Lung (tissue), 12 donors: ENCODE data around the gene CDK3. TPM values are rescaled to one million over a fixed set of nuclear protein-coding genes. Genes with fewer than 3 reads are reported as not detected.
"Not testable (repeated sequence)": the region's sequence is repeated elsewhere in the genome, so short reads cannot be mapped to it uniquely, and the experiment has no call there.

Experiments
- ATAC-seq: fragments of 200-7000 bp; cut with Tn5 transposase; one replicate; pipeline ENCODE4 v1.9.1; 2020; ENCODE audit warnings: moderate number of reproducible peaks; ENCODE audit not compliant: insufficient read depth, low FRiP score
- DNase-seq, 3 donors: peaks; one replicate each; pipeline ENCODE4 v3.0.0-alpha.2; 2013 to 2017
- H3K27ac ChIP-seq, 2 donors: one replicate each; pipeline ENCODE4 v1.5.1; 2013; ENCODE audit warnings: mild to moderate bottlenecking in 2 of 2, moderate library complexity in 2 of 2, control low read depth in 1 of 2, inconsistent platforms in 1 of 2, low read depth in 1 of 2, low read length in 1 of 2
- H3K27me3 ChIP-seq, 3 donors: one replicate each; pipeline ENCODE4 v1.5.1; 2013; ENCODE audit warnings: low read length in 2 of 3; ENCODE audit not compliant: control insufficient read depth in 3 of 3, insufficient read depth in 3 of 3
- H3K36me3 ChIP-seq, 4 donors: one replicate each; pipeline ENCODE4 v1.5.1; 2013; ENCODE audit warnings: low read length in 4 of 4, mild to moderate bottlenecking in 1 of 4, moderate library complexity in 1 of 4; ENCODE audit not compliant: control insufficient read depth in 4 of 4, insufficient read depth in 4 of 4
- H3K4me1 ChIP-seq, 5 donors: one replicate each; pipeline ENCODE4 v1.5.1; 2013; ENCODE audit warnings: low read length in 5 of 5, mild to moderate bottlenecking in 2 of 5, moderate library complexity in 1 of 5; ENCODE audit not compliant: control insufficient read depth in 5 of 5, insufficient read depth in 5 of 5
- H3K4me3 ChIP-seq: one replicate; pipeline ENCODE4 v1.5.1; 2013; ENCODE audit warnings: mild to moderate bottlenecking, control low read depth, moderate library complexity
- H3K9ac ChIP-seq, 2 donors: one replicate each; pipeline ENCODE4 v1.5.1; 2013; ENCODE audit warnings: low read length in 2 of 2, control low read depth in 1 of 2; ENCODE audit not compliant: insufficient read depth in 1 of 2
- H3K9me3 ChIP-seq, 4 donors: one replicate each; pipeline ENCODE4 v1.5.1; 2013; ENCODE audit warnings: low read length in 3 of 4, mild to moderate bottlenecking in 1 of 4, moderate library complexity in 1 of 4; ENCODE audit not compliant: control insufficient read depth in 4 of 4, insufficient read depth in 3 of 4
- WGBS, 2 donors: extraction: QIAGEN DNeasy Blood & Tissue Kit; methylation state at CpG; one replicate each; pipeline ENCODE4 v1.1.7; 2013; 5-methylcytosine and 5-hydroxymethylcytosine counted together
- polyA plus RNA-seq, 2 donors: library from polyadenylated mRNA; stranded (reverse); fragments of 200-250 nt; gene quantifications; one replicate each; pipeline ENCODE4 v1.2.1, GENCODE V29; 2013
- total RNA-seq, 2 donors: library from RNA; depleted of rRNA in 1 of 2; stranded (reverse); fragments of >200 nt in 1 of 2; gene quantifications; one replicate each; pipeline ENCODE4 v1.2.1, GENCODE V29; 2014 to 2021
- TF ChIP-seq, protein P1 (sequence below): IDR thresholded peaks from 2 replicates; pipeline ENCODE4 v1.5.1; 2012; ENCODE audit warnings: mild to moderate bottlenecking; ENCODE audit errors: control extremely low read depth, extremely low read depth
- donor health status: control.
- donor health status: control.
- donor health status: Bipolar disorder and iron deficiency.
- donor health status: healthy.
- donor health status: DM: yes; HTN: yes; CAD: no.

The CDK3 gene
- total and polyA plus RNA-seq, 4 donors, result 7.3 to 15.7 (median 7.8) TPM

DNA sequence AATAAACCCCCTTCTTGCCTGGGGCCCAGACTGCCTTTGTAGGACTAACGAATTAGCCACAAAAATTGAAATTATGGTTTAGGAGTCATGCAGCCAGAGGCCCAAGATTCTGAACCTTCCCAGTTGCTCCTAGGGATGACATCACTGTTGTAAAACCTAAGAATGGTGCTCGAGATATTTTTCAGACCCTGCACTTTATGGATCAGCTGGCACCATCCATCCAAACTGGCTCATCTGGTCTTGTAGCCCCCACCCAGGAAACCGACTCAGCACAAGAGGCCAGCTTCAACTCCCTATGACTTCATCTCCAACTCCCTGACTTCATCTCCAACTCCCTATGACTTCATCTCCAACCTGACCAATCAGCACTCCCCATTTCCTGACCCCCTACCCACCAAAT lies 37.4 kb downstream of the CDK3 start:
- Histone ChIP-seq H3K27ac (no peak overlapping the region), H3K27me3 (no peaks in the 10 kb centered on the region), H3K4me3 (no peak overlapping the region), H3K36me3 (peaks cover 19 to 45% (median 30%) of the 10 kb centered on the region in 4 donors), H3K9ac (no peak overlapping the region), H3K9me3 (no peaks in the 10 kb centered on the region), H3K4me1 (peaks cover 0 to 9% (median 0%) of the 10 kb centered on the region in 5 donors)
- TF ChIP-seq, protein P1, sequence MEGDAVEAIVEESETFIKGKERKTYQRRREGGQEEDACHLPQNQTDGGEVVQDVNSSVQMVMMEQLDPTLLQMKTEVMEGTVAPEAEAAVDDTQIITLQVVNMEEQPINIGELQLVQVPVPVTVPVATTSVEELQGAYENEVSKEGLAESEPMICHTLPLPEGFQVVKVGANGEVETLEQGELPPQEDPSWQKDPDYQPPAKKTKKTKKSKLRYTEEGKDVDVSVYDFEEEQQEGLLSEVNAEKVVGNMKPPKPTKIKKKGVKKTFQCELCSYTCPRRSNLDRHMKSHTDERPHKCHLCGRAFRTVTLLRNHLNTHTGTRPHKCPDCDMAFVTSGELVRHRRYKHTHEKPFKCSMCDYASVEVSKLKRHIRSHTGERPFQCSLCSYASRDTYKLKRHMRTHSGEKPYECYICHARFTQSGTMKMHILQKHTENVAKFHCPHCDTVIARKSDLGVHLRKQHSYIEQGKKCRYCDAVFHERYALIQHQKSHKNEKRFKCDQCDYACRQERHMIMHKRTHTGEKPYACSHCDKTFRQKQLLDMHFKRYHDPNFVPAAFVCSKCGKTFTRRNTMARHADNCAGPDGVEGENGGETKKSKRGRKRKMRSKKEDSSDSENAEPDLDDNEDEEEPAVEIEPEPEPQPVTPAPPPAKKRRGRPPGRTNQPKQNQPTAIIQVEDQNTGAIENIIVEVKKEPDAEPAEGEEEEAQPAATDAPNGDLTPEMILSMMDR, result no peak
- ATAC-seq (no peak), DNase-seq (no peak)
- WGBS, 2 donors, result 81 to 83% methylated on average over 3 of the region's 3 CpGs

GRCh38 chr17:76039121-76039520 lies 38.5 kb downstream of the CDK3 start:
- TF ChIP-seq, protein P1, result no peak
- H3K27ac ChIP-seq, result no peak overlapping the region
- peaks cover 27 to 56% (median 40%) of the 10 kb centered on the region in 4 donors for H3K36me3 ChIP-seq
- 86 to 88% methylated on average over 6 of the region's 6 CpGs for WGBS, 2 donors
- no peak for ATAC-seq
- no peaks in the 10 kb centered on the region for H3K27me3 ChIP-seq
- H3K4me3 ChIP-seq, result no peak overlapping the region
- no peaks in the 10 kb centered on the region for H3K9me3 ChIP-seq
- peaks cover 0 to 9% (median 0%) of the 10 kb centered on the region in 5 donors for H3K4me1 ChIP-seq
- no peak overlapping the region for H3K9ac ChIP-seq
- no peak for DNase-seq

DNA sequence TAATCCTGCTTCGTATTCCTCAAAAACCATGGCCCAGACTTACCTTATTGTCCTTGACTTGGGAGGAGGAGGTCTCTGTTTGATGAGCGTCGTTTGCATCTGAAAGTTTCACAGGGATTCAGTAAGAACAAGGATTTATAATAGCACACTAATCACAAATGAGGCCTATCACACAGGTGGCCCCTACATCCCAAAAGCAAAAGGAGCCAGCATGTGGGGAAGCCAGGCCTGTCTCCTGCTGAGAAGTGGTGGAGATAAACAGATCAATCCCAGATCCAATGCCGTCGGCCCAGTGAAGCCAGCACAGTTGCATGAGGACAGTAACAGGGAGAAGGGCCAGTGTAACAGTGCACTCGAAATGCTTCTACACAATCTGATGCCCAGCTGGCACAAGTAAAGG lies 39.7 kb downstream of the CDK3 start:
- WGBS, 2 donors, result 80 to 87% methylated on average over 6 of the region's 6 CpGs
- Histone ChIP-seq H3K36me3 (peaks cover 34 to 60% (median 46%) of the 10 kb centered on the region in 4 donors), H3K9me3 (no peaks in the 10 kb centered on the region), H3K27ac (no peak overlapping the region), H3K4me3 (no peak overlapping the region), H3K9ac (no peak overlapping the region), H3K27me3 (no peaks in the 10 kb centered on the region), H3K4me1 (peaks cover 0 to 9% (median 0%) of the 10 kb centered on the region in 5 donors)
- ATAC-seq (no peak), DNase-seq (no peak)
- TF ChIP-seq, protein P1, result no peak

DNA sequence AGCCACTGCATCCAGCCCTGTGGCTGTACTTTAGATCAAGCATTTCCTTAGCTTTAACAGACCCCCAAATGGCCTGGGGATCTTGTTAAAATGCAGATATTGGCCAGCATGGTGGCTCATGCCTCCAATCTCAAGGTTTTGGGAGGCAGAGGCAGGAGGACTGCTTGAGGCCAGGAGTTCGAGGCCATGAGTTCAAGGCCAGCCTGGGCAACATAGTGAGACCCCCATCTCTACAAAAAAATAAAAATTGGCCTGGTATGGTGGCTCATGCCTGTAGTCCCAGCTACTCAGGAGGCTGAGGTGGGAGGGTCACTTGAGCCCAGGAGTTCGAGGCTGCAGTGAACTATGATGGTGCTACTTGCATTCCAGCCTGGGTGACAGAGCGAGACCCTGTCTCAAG lies 42.2 kb downstream of the CDK3 start:
- not testable (repeated sequence) for H3K27me3 ChIP-seq, H3K9me3 ChIP-seq, H3K27ac ChIP-seq, H3K4me3 ChIP-seq, ATAC-seq, DNase-seq, H3K9ac ChIP-seq, H3K4me1 ChIP-seq
- H3K36me3 ChIP-seq, result peaks cover 34 to 77% (median 59%) of the 10 kb centered on the region in 4 donors
- WGBS, 2 donors, result 92 to 98% methylated on average over 3 of the region's 3 CpGs

DNA sequence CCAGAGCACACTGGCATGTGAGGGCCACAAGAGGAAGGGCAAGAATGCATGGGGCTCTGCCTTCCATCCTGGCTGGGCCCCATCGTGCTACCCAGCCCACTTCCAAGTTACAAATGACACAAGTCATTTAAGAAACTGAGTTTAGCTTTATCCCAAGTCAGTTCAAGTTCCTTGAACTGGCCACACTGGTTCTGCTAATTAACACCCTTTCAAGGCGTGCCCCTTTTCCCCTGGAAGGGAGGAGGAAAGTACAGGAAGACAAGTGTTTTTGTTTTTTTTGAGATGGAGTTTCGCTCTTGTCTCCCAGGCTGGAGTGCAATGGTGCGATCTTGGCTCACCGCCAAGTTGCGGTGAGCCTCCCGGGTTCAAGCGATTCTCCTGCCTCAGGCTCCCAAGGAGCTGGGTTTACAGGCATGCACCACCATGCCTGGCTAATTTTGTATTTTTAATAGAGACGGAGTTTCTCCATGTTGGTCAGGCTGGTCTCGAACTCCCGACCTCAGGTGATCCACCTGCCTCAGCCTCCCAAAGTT lies 43.9 kb downstream of the CDK3 start:
- H3K9ac ChIP-seq, H3K4me3 ChIP-seq, H3K27ac ChIP-seq, H3K27me3 ChIP-seq, ATAC-seq, DNase-seq, H3K9me3 ChIP-seq, H3K4me1 ChIP-seq: not testable (repeated sequence)
- 72 to 80% methylated on average over 11 of the region's 11 CpGs for WGBS, 2 donors
- peaks cover 36 to 76% (median 68%) of the 10 kb centered on the region in 4 donors for H3K36me3 ChIP-seq
